ENCODE measurements around the gene ANKRD60. TPM values are rescaled to one million over a fixed set of nuclear protein-coding genes. Genes with fewer than 3 reads are reported as not detected.

The ANKRD60 gene
- total and polyA plus RNA-seq, 2 donors (not counting 1 experiment from before 2014, with no cell fraction given): not detected

DNA sequence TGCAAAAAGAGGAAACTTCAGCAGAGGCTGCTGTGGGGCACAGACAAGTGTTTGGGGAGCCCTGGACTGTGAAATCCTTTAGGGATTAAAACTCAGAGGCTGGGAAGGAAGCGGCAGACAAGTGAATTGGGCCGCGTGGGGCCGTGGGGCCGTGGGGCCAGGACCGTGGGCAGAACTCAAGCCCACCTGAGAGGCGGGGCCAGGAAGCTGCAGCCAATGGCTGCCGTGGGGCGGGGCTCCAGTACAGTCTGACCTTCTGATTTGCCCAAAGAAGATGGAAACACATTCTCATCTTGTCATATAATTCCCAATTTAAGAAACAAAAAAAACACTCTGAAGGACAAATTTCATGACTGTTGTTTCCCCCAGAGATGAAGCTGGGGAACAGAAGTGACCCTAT, 55.4 kb downstream of the ANKRD60 start:
- Histone ChIP-seq H3K79me2 (ENCODE audit: control insufficient read depth, insufficient read depth, low read length) (no peaks in the 10 kb centered on the region), H3K4me3 (replicated peaks in 1 of 4; ENCODE audit: control extremely low read depth in 1 of 4, insufficient read depth in 1 of 4, low read depth in 3 of 4, low read length in 4 of 4) (no peak overlapping the region), H3K36me3 (ENCODE audit: control insufficient read depth, insufficient read depth, low read length) (no peaks in the 10 kb centered on the region), H3K4me2 (ENCODE audit: extremely low read depth, insufficient read depth, low read length) (no peak overlapping the region), H3K27ac (ENCODE audit: insufficient read depth, low read length) (no peak overlapping the region), H3K9me3 (ENCODE audit: control insufficient read depth, insufficient read depth, low read depth, low read length) (no peaks in the 10 kb centered on the region), H3K4me1 (ENCODE audit: control insufficient read depth, extremely low read depth, insufficient read depth, low read length) (peaks cover 8% of the 10 kb centered on the region), H4K20me1 (ENCODE audit: control insufficient read depth, extremely low read depth, insufficient read depth, low read length) (no peaks in the 10 kb centered on the region), H2AFZ (ENCODE audit: low read length) (no peak overlapping the region), H3K9ac (ENCODE audit: insufficient read depth, low read length) (no peak overlapping the region), H3K27me3 (ENCODE audit: control insufficient read depth, insufficient read depth, low read length) (no peaks in the 10 kb centered on the region)
- TF ChIP-seq, protein P1, sequence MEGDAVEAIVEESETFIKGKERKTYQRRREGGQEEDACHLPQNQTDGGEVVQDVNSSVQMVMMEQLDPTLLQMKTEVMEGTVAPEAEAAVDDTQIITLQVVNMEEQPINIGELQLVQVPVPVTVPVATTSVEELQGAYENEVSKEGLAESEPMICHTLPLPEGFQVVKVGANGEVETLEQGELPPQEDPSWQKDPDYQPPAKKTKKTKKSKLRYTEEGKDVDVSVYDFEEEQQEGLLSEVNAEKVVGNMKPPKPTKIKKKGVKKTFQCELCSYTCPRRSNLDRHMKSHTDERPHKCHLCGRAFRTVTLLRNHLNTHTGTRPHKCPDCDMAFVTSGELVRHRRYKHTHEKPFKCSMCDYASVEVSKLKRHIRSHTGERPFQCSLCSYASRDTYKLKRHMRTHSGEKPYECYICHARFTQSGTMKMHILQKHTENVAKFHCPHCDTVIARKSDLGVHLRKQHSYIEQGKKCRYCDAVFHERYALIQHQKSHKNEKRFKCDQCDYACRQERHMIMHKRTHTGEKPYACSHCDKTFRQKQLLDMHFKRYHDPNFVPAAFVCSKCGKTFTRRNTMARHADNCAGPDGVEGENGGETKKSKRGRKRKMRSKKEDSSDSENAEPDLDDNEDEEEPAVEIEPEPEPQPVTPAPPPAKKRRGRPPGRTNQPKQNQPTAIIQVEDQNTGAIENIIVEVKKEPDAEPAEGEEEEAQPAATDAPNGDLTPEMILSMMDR (conservative IDR thresholded peaks at IDR 0.05 in 1 of 2, IDR thresholded peaks at IDR 0.05 in 1 of 2; ENCODE audit: low read depth in 1 of 2, low read length in 2 of 2): no peak
- TF ChIP-seq EZH2 (IDR thresholded peaks at IDR 0.05; ENCODE audit: low read length, missing control alignments): no peak
- no peak for DNase-seq (ENCODE audit: low read depth in 2 of 2)

DNA sequence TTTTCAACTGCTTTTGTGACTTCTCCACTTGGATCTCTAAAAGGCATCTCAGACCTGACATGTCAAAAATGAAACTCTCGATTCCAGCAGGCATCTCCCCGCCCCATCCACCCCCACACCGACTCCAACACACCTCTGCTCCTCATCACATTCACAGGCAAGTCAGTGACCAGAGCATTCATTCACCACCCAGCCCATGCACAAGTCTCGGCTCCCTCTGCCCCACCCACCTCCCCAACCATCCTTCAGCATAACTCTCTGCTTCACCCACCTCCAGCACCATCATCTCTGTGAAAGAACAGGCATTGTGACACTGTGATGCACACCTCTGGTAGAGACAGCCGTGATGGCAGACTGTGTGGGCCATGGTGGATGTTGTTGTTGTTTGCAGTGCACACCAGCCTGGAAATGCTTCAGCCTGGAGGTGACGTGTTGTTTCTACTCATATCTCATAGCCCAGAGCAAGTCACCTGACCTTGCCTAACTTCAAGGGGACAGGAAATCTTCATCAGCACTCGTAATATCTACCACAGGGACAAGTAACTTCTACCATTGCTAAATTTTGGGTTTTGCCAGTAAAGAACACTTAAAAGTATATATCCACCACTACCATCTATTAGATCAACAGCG, 56.5 kb downstream of the ANKRD60 start:
- peaks cover 8% of the 10 kb centered on the region for H3K4me1 ChIP-seq (ENCODE audit: control insufficient read depth, extremely low read depth, insufficient read depth, low read length)

DNA sequence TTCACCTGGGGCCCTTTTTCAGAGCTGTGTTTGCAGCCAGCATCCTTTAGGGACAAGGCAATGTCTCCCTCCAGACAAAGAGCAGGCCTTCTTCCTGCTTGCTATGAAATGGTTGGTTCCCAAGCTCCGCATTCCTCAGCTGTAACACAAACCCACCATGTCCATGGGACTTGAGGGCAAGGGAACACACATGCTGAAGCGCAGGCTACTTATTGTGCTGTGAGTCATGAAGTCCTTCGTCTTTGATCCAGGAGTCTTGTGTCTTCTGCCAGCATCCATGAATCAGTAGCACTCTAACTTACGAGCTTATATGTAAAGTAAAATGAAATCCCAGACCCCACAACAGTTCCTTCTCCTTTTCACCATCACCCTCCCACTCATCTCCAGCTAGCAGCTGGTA, 59.0 kb downstream of the ANKRD60 start:
- TF ChIP-seq, protein P1 (conservative IDR thresholded peaks at IDR 0.05 in 1 of 2, IDR thresholded peaks at IDR 0.05 in 1 of 2; ENCODE audit: low read depth in 1 of 2, low read length in 2 of 2): no peak
- no peak for TF ChIP-seq EZH2 (IDR thresholded peaks at IDR 0.05; ENCODE audit: low read length, missing control alignments)
- Histone ChIP-seq H3K36me3 (ENCODE audit: control insufficient read depth, insufficient read depth, low read length) (no peaks in the 10 kb centered on the region), H3K79me2 (ENCODE audit: control insufficient read depth, insufficient read depth, low read length) (no peaks in the 10 kb centered on the region), H3K27ac (ENCODE audit: insufficient read depth, low read length) (no peak overlapping the region), H3K27me3 (ENCODE audit: control insufficient read depth, insufficient read depth, low read length) (no peaks in the 10 kb centered on the region), H3K9me3 (ENCODE audit: control insufficient read depth, insufficient read depth, low read depth, low read length) (no peaks in the 10 kb centered on the region), H2AFZ (ENCODE audit: low read length) (no peak overlapping the region), H3K4me1 (ENCODE audit: control insufficient read depth, extremely low read depth, insufficient read depth, low read length) (peaks cover 2% of the 10 kb centered on the region), H3K4me3 (replicated peaks in 1 of 4; ENCODE audit: control extremely low read depth in 1 of 4, insufficient read depth in 1 of 4, low read depth in 3 of 4, low read length in 4 of 4) (no peak overlapping the region), H3K4me2 (ENCODE audit: extremely low read depth, insufficient read depth, low read length) (no peak overlapping the region), H4K20me1 (ENCODE audit: control insufficient read depth, extremely low read depth, insufficient read depth, low read length) (no peaks in the 10 kb centered on the region), H3K9ac (ENCODE audit: insufficient read depth, low read length) (no peak overlapping the region)
- DNase-seq (ENCODE audit: low read depth in 2 of 2): peak; percentile 41 to 94

More for the DNA sequence above, 56.5 kb downstream of the ANKRD60 start:
- no peaks in the 10 kb centered on the region for H3K36me3 ChIP-seq (ENCODE audit: control insufficient read depth, insufficient read depth, low read length)
- no peak overlapping the region for H3K9ac ChIP-seq (ENCODE audit: insufficient read depth, low read length)
- H2AFZ ChIP-seq (ENCODE audit: low read length): no peak overlapping the region
- no peak overlapping the region for H3K27ac ChIP-seq (ENCODE audit: insufficient read depth, low read length)
- no peak for DNase-seq (ENCODE audit: low read depth in 2 of 2)
- no peak overlapping the region for H3K4me2 ChIP-seq (ENCODE audit: extremely low read depth, insufficient read depth, low read length)
- H3K27me3 ChIP-seq (ENCODE audit: control insufficient read depth, insufficient read depth, low read length): no peaks in the 10 kb centered on the region
- H4K20me1 ChIP-seq (ENCODE audit: control insufficient read depth, extremely low read depth, insufficient read depth, low read length): no peaks in the 10 kb centered on the region
- H3K79me2 ChIP-seq (ENCODE audit: control insufficient read depth, insufficient read depth, low read length): no peaks in the 10 kb centered on the region
- no peak for TF ChIP-seq EZH2 (IDR thresholded peaks at IDR 0.05; ENCODE audit: low read length, missing control alignments)
- TF ChIP-seq, protein P1 (conservative IDR thresholded peaks at IDR 0.05 in 1 of 2, IDR thresholded peaks at IDR 0.05 in 1 of 2; ENCODE audit: low read depth in 1 of 2, low read length in 2 of 2): no peak
- H3K9me3 ChIP-seq (ENCODE audit: control insufficient read depth, insufficient read depth, low read depth, low read length): no peaks in the 10 kb centered on the region
- no peak overlapping the region for H3K4me3 ChIP-seq (replicated peaks in 1 of 4; ENCODE audit: control extremely low read depth in 1 of 4, insufficient read depth in 1 of 4, low read depth in 3 of 4, low read length in 4 of 4)

Data from fibroblast of lung (primary cell).